IMR-90 (cell line): ENCODE results near the gene USP32. TPM values are rescaled to one million over a fixed set of nuclear protein-coding genes. Genes with fewer than 3 reads are reported as not detected.
"Not testable (repeated sequence)": the region's sequence is repeated elsewhere in the genome, so short reads cannot be mapped to it uniquely, and the experiment has no call there.

Source experiments
- ATAC-seq: fragments of 200-7000 bp; cut with Tn5 transposase; 2 replicates; pipeline ENCODE4 v1.9.1; 2020; ENCODE audit warnings: low read depth, mild to moderate bottlenecking, moderate library complexity
- BruUV-seq: library from RNA; stranded (reverse); fragments of 400-500 nt; replicated peaks from 2 replicates; lab custom pipeline; 2021; lab: Mats Ljungman, UMichigan
- CTCF ChIA-PET: fragments of 300-600 bp; formaldehyde crosslinking; extraction: SDS; loops from one replicate; lab custom pipeline; 2021; ENCODE audit warnings: antibody characterized with exemption; lab: Yijun Ruan, JAX
- POLR2A ChIA-PET: fragments of 300-600 bp; sonication (Branson Sonifier 250); formaldehyde crosslinking; loops from one replicate; lab custom pipeline; 2022; ENCODE audit warnings: antibody characterized with exemption; ENCODE audit not compliant: unreplicated experiment; lab: Charles Lee
- DNase-seq: peaks from one replicate; pipeline ENCODE4 v3.0.0; 2013
- H2AFZ ChIP-seq: replicated peaks from 2 replicates; pipeline ENCODE3; 2013; ENCODE audit warnings: low read length, mild to moderate bottlenecking; ENCODE audit not compliant: poor library complexity
- H2AK5ac ChIP-seq: 2 replicates; pipeline ENCODE4 v1.6.1; 2013; ENCODE audit warnings: low read depth, low read length, inconsistent platforms
- H2AK9ac ChIP-seq: replicated peaks from 2 replicates; pipeline ENCODE3; 2013; ENCODE audit warnings: mild to moderate bottlenecking, low read depth, low read length, moderate library complexity; ENCODE audit not compliant: poor library complexity
- H2BK120ac ChIP-seq: 2 replicates; pipeline ENCODE4 v1.6.1; 2013; ENCODE audit warnings: low read depth, low read length, inconsistent platforms
- H2BK15ac ChIP-seq: 3 replicates; pipeline ENCODE4 v1.6.1; 2013; ENCODE audit warnings: low read depth, low read length, inconsistent platforms
- H2BK20ac ChIP-seq: 2 replicates; pipeline ENCODE4 v1.6.1; 2013; ENCODE audit warnings: low read depth, mild to moderate bottlenecking, inconsistent platforms, low read length, moderate library complexity
- H2BK5ac ChIP-seq: 2 replicates; pipeline ENCODE4 v1.6.1; 2013; ENCODE audit warnings: mild to moderate bottlenecking, low read depth, low read length, inconsistent platforms; ENCODE audit not compliant: poor library complexity, severe bottlenecking
- H3K14ac ChIP-seq: replicated peaks from 2 replicates; pipeline ENCODE4 v1.6.1; 2013; ENCODE audit warnings: low read depth, low read length, inconsistent platforms
- H3K18ac ChIP-seq: 2 replicates; pipeline ENCODE4 v1.6.1; 2013; ENCODE audit warnings: low read depth, low read length, control low read depth
- H3K23ac ChIP-seq: 2 replicates; pipeline ENCODE4 v1.6.1; 2013; ENCODE audit warnings: low read depth, low read length, inconsistent platforms
- H3K27ac ChIP-seq: 2 replicates; pipeline ENCODE4 v1.5.1; 2013; ENCODE audit warnings: mild to moderate bottlenecking, control low read depth, low read length; ENCODE audit not compliant: insufficient read depth
- H3K27me3 ChIP-seq: 2 replicates; pipeline ENCODE4 v1.6.1; 2013; ENCODE audit warnings: low read length; ENCODE audit not compliant: control insufficient read depth, insufficient read depth
- H3K36me3 ChIP-seq: 2 replicates; pipeline ENCODE4 v1.6.1; 2013; ENCODE audit warnings: low read length, mixed read lengths; ENCODE audit not compliant: control insufficient read depth, insufficient read depth
- H3K4ac ChIP-seq: 2 replicates; pipeline ENCODE4 v1.6.1; 2013; ENCODE audit warnings: low read depth, low read length, inconsistent platforms
- H3K4me1 ChIP-seq: 2 replicates; pipeline ENCODE4 v1.6.1; 2013; ENCODE audit warnings: low read length, mixed read lengths; ENCODE audit not compliant: control insufficient read depth, insufficient read depth
- H3K4me2 ChIP-seq: 2 replicates; pipeline ENCODE4 v1.6.1; 2013; ENCODE audit warnings: low read depth, mild to moderate bottlenecking, control low read depth, low read length, moderate library complexity
- H3K4me3 ChIP-seq: 2 replicates; pipeline ENCODE4 v1.5.1; 2013; ENCODE audit warnings: low read depth, mild to moderate bottlenecking, control low read depth, low read length, moderate library complexity; ENCODE audit not compliant: insufficient read depth
- H3K56ac ChIP-seq: 2 replicates; pipeline ENCODE4 v1.6.1; 2013; ENCODE audit warnings: low read length, inconsistent platforms; ENCODE audit not compliant: insufficient read depth; ENCODE audit errors: extremely low read depth
- H3K79me1 ChIP-seq, 2 experiments: 2 replicates each; pipeline ENCODE4 v1.6.1; 2013; ENCODE audit warnings: low read length in 2 of 2, inconsistent platforms in 1 of 2, low read depth in 1 of 2
- H3K9ac ChIP-seq: 2 replicates; pipeline ENCODE4 v1.6.1; 2013; ENCODE audit warnings: low read depth, low read length, control low read depth
- H3K9me1 ChIP-seq: 2 replicates; pipeline ENCODE4 v1.6.1; 2013; ENCODE audit warnings: low read length, inconsistent platforms; ENCODE audit not compliant: insufficient read depth
- H3K9me3 ChIP-seq: 2 replicates; pipeline ENCODE4 v1.6.1; 2013; ENCODE audit warnings: low read length; ENCODE audit not compliant: control insufficient read depth, insufficient read depth
- H4K20me1 ChIP-seq: 2 replicates; pipeline ENCODE4 v1.6.1; 2013; ENCODE audit warnings: low read length, inconsistent platforms; ENCODE audit not compliant: insufficient read depth
- H4K5ac ChIP-seq: 2 replicates; pipeline ENCODE4 v1.6.1; 2013; ENCODE audit warnings: mild to moderate bottlenecking, low read depth, low read length, control low read depth
- H4K8ac ChIP-seq, 2 experiments: 2 replicates each; pipeline ENCODE4 v1.6.1; 2013; ENCODE audit warnings: low read depth in 2 of 2, low read length in 2 of 2, control low read depth in 1 of 2, inconsistent platforms in 1 of 2
- H4K91ac ChIP-seq: 2 replicates; pipeline ENCODE4 v1.6.1; 2013; ENCODE audit warnings: low read depth, low read length, inconsistent platforms; ENCODE audit not compliant: insufficient read depth
- WGBS, 2 experiments: methylation state at CpG; one replicate each; pipeline versions ENCODE4 v1.1.5 to v1.1.7; 2013; ENCODE audit warnings: missing lambda C conversion rate in 2 of 2; ENCODE audit not compliant: insufficient read length in 1 of 2; ENCODE audit errors: extremely low coverage in 2 of 2; 5-methylcytosine and 5-hydroxymethylcytosine counted together
- dilution Hi-C: fragments of 300-500 bp; cut with HindIII; formaldehyde crosslinking; loops from one replicate; pipeline ENCODE4 v1.14.3; 2018; ENCODE audit warnings: low sequenced_read_pairs; ENCODE audit not compliant: unreplicated experiment
- in situ Hi-C: fragments of 300-500 bp; cut with MboI; formaldehyde crosslinking; loops from 3 replicates; pipeline ENCODE4 v1.14.3; 2019; ENCODE audit warnings: low sequenced_read_pairs, inconsistent platforms, mixed read lengths
- intact Hi-C: fragments of 100-400 bp; cut with micrococcal nuclease; formaldehyde crosslinking; loops from 2 replicates; pipeline ENCODE4 v1.10.0; 2022
- polyA plus RNA-seq, 3 experiments: library from polyadenylated mRNA; depleted of rRNA; stranded (reverse); fragments of >200 nt; gene quantifications; 2 replicates each; pipeline ENCODE4 v1.2.3, GENCODE V29; 2012; ENCODE audit warnings: low replicate concordance in 1 of 3
- total RNA-seq: library from RNA; depleted of rRNA; stranded (reverse); fragments of >200 nt; gene quantifications from 2 replicates; pipeline ENCODE4 v1.2.3, GENCODE V29; 2012

USP32 gene
- total and polyA plus RNA-seq, 2 of the 4 experiments (the other 2 are of a cell fraction), result 16.8 to 46.8 TPM

- H3K4me3 ChIP-seq, dilution Hi-C loops, H3K27me3 ChIP-seq, H3K79me1 ChIP-seq, H3K9me3 ChIP-seq, H3K4ac ChIP-seq, H3K56ac ChIP-seq, H3K36me3 ChIP-seq, H4K5ac ChIP-seq, ATAC-seq, H3K23ac ChIP-seq, H2BK15ac ChIP-seq, H4K8ac ChIP-seq, BruUV-seq, H2AFZ ChIP-seq, H2BK120ac ChIP-seq, H3K9ac ChIP-seq, H3K4me2 ChIP-seq, H2AK9ac ChIP-seq, H4K91ac ChIP-seq, in situ Hi-C loops, H2BK20ac ChIP-seq, H3K9me1 ChIP-seq, H3K27ac ChIP-seq, H2BK5ac ChIP-seq, H3K18ac ChIP-seq, H3K4me1 ChIP-seq, DNase-seq, H4K20me1 ChIP-seq, H2AK5ac ChIP-seq, CTCF ChIA-PET, intact Hi-C loops, H3K14ac ChIP-seq: not testable (repeated sequence)
- POLR2A ChIA-PET, result interaction anchor here (0.5 kb wide), 1 partner anchor 210 kb away, joined by 3 read pairs; no protein-coding TSS in a partner anchor
- 94% methylated on average over 3 of the region's 7 CpGs; no CpG with 5 or more reads in 1 of the 2 experiments for WGBS, 2 experiments
Observed at GRCh38 chr17:60430561-60430960, 38.6 kb upstream of the USP32 start.

- H4K5ac ChIP-seq, H3K79me1 ChIP-seq, H2BK120ac ChIP-seq, H3K4ac ChIP-seq, H2AK5ac ChIP-seq, H4K20me1 ChIP-seq, H3K23ac ChIP-seq, H2AFZ ChIP-seq, H3K27ac ChIP-seq, H3K18ac ChIP-seq, H3K27me3 ChIP-seq, dilution Hi-C loops, H4K91ac ChIP-seq, H3K9ac ChIP-seq, H2BK5ac ChIP-seq, ATAC-seq, in situ Hi-C loops, CTCF ChIA-PET, H3K36me3 ChIP-seq, H3K9me1 ChIP-seq, H3K4me3 ChIP-seq, H4K8ac ChIP-seq, H2AK9ac ChIP-seq, H3K14ac ChIP-seq, H3K9me3 ChIP-seq, H3K4me1 ChIP-seq, BruUV-seq, H2BK15ac ChIP-seq, DNase-seq, H3K56ac ChIP-seq, intact Hi-C loops, H3K4me2 ChIP-seq, H2BK20ac ChIP-seq: not testable (repeated sequence)
- POLR2A ChIA-PET, result interaction anchor here (0.5 to 0.7 kb wide), 3 partner anchors 154 to 554 kb away, joined by 3 to 5 read pairs (median 5); no protein-coding TSS in a partner anchor
- no CpG with 5 or more reads among the region's 6 CpGs for WGBS, 2 experiments
Observed at GRCh38 chr17:60428491-60428890, 36.6 kb upstream of the USP32 start.
